GM12864 (cell line): ENCODE results near the gene SMOC2.

Source experiments
- DNase-seq: peaks from one replicate; pipeline ENCODE4 v3.0.0-alpha.2; 2011; ENCODE audit warnings: low read depth
- H3K4me3 ChIP-seq: 2 replicates; pipeline ENCODE4 v1.5.1; 2011; ENCODE audit warnings: mild to moderate bottlenecking, low read depth, low read length, control low read depth
- CTCF ChIP-seq: IDR thresholded peaks from 2 replicates; pipeline ENCODE4 v1.5.1; 2011; ENCODE audit warnings: low read depth, mild to moderate bottlenecking, moderate library complexity, low read length, control low read depth, inconsistent platforms; ENCODE audit errors: missing control alignments

The SMOC2 gene

GRCh38 chr6:168650671-168651111 lies 209.7 kb downstream of the SMOC2 start:
- DNase-seq: no peak
- TF ChIP-seq CTCF: no peak
- H3K4me3 ChIP-seq: no peak overlapping the region

GRCh38 chr6:168655462-168656152 lies 214.6 kb downstream of the SMOC2 start:
- DNase-seq: no peak
- no peak for TF ChIP-seq CTCF
- no peak overlapping the region for H3K4me3 ChIP-seq

DNA sequence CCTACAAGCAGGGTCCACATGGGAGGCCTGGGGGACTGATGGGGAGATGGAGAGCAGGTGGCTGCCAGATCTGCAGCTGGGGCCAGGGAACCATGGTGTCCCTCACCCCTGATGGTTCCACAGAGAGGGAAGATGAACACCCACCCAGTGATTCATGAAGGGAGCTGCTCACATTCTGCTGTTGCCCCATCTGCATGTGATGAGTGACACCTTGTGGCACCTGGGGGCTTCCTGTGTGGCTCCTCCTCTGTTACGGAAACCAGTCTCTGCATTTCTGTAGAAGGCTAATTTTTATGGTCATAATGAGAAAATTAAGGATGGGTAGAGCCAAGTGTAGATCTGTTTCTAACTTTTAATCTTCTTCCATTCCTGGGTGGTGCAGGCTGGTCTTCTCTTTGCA lies 217.1 kb downstream of the SMOC2 start:
- DNase-seq: no peak
- TF ChIP-seq CTCF: no peak

GRCh38 chr6:168660400-168660945 lies 219.5 kb downstream of the SMOC2 start:
- no peak for DNase-seq
- TF ChIP-seq CTCF: no peak
- H3K4me3 ChIP-seq: no peak overlapping the region

More for the DNA sequence above, 217.1 kb downstream of the SMOC2 start:
- no peak overlapping the region for H3K4me3 ChIP-seq

- no peak for DNase-seq
- no peak for TF ChIP-seq CTCF
- H3K4me3 ChIP-seq: no peak overlapping the region
Observed at GRCh38 chr6:168662301-168662936, 221.4 kb downstream of the SMOC2 start.

- no peak for DNase-seq
- no peak for TF ChIP-seq CTCF
Observed at GRCh38 chr6:168663041-168663440, 222.1 kb downstream of the SMOC2 start.

DNA sequence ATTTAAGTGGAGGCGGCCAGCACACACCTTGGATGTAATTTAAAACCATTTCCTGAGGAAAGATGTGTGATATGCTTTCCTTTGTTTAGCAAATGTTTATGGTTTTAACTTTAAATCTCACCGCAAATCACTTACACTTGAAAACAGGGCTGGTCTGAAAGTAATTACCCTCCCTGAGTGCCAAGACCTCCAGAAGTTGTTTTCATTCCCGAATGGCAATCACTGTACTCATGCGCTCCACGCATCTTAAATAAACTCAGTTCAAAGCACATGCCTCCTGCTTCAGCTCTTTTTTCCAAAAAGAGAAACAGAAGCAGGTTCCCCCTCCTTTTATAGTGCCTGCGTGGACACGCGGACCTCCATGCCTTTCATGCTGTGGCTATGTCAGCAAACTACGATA lies 224.0 kb downstream of the SMOC2 start:
- H3K4me3 ChIP-seq: no peak overlapping the region
- no peak for DNase-seq
- TF ChIP-seq CTCF: no peak

More at GRCh38 chr6:168663041-168663440, 222.1 kb downstream of the SMOC2 start:
- H3K4me3 ChIP-seq: no peak overlapping the region
